Limb (tissue), 2 donors: ENCODE data around the gene SHISAL2A.
A peak's percentile ranks its signal among the peaks of the same experiment; 100 is the strongest.

Source experiments
- DNase-seq, 2 donors: peaks; one replicate each; pipeline ENCODE4 v3.0.0-alpha.2; 2016; ENCODE audit errors: extremely low spot score in 2 of 2

SHISAL2A gene

DNA sequence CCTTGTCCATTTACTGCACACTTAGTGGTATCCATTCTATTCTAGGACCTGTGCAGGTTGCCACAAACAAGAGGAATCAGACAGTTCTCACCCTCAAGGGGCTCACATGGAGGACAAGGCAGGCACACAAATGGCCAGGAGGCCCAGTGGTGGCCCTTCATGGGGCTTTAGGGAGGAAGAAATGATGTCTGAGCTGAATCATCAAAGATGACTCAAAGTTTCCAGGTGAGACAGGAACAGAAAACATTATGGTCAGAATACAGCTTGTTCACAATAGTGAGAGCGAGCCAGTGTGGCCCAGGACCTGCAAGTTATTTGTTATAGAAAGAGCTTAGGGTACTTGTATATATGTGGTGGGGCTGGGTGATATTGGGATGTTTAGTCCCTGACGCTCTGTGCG lies 26.4 kb downstream of the SHISAL2A start:
- no peak for DNase-seq

- peak in 1 of 2 donors; percentile 67 for DNase-seq
These were observed 27.1 kb downstream of the SHISAL2A start for GRCh38 chr1:52659851-52660596.

DNA sequence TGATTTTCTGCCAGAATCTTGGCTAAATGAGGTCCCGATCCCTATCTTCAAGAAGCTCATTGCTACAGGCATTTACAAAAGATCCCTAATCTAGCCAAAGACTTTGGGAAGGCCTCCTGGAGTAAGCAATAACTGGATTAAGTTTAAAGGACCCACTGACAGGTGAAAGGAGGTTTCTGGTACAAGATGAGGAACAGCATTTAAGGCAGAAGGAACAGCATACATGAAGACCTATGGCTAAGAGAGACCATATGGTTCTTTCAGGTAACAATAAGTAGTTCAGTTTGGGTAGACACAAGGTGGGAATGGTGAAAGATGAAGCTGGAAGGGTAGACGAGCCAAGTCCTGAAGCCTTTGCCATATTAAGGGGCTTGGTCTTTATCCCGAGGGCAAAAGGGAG lies 27.8 kb downstream of the SHISAL2A start:
- no peak for DNase-seq

GRCh38 chr1:52662645-52663313 lies 29.8 kb downstream of the SHISAL2A start:
- DNase-seq = peak in 1 of 2 donors; percentile 69

DNA sequence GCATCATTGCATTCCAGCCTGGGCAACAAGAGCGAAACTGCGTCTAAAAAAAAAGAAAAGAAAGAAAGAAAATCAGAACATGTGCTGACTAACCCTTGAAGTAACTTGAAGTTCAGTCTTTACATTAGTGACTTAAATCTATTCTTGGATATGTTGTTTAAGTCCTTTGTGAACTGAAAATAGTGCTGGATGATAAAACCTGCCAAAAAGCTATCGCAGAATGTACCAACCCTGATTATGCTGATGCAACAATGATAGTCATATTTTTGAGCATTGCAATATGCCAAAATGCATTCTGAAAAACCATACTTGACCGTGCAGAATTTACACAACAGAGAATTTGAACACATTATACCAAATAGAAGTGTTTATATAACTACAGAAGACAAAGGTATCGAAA lies 30.7 kb downstream of the SHISAL2A start:
- DNase-seq = no peak

DNA sequence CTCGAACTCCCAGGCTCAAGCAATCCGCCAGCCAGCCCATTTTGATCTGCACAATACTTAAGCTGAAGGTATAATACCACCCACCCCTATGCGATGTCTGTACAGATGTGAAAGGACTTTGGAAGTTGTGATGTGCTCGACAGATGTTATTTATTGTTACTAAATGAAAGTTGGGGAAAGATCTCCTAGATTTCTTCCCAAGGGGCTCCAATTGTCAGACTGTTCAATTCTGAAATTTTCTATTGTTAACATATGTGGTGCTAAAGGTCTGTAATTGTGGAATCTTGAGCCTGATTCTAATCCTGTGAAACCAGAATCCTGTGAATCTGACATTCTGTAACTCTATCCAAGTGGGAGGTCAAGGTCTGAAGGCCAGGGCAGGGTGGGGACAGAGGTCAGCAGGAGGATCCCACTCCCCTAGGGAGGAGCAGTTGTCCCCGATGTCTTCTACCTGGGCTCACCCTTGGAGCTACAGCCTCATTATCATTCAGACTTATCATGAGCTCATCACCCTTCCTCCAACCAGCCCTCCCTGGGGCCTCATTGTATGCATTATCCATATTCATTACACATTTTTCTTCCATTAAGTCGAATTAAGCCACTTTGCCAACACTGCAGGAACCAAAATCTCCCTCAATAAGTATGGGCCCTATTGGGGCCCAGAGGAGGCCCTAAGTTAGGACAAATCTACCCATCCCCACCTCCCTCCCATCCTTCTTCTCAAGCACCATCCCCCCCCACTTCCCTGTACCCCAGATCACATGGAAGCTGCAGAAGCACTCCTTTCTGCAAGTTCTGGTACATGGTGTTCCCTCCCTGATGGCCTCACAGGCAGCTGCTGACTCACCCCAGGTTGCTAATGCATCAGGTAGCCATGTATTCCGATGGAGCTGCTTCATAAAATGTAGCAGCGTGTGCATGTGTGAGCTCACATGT lies 32.3 kb downstream of the SHISAL2A start:
- DNase-seq = peak in 1 of 2 donors; percentile 24

DNA sequence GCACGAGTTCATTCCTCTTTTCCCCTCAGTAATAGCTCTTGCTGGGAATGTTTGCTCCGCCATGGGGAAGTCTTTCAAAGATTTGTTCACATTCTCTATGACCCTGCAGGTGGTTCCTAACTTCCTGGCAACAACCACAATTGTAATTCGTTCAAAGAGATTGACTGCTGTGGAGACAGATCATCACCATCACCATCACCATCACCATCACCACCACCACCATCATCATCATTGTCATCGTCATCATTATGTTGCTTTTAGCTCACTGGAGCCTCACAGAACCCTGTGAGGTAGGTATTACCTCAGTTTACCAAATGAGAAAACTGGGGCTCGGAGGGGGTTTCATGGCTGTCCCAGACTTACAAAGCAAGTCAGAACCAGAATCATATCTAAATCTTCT lies 34.3 kb downstream of the SHISAL2A start:
- DNase-seq = no peak

DNA sequence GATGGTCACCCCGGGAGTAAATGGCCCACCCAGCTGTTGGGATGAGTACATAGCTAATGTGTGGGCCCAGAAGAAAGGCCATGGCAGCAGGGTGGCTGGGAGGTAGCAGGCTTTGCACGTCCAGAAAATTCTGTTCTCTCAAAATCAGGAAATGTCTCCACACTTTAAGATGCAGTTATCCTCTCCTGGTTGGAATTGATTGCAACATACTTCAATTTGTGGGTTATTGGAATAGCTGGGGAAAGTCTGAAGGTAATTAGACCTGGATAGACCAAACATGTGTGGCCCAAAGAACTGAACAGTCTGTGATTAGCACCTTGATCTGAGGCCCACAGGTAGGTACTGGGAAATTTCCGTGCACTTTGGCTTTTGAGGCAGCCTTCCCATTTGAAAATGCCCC lies 35.0 kb downstream of the SHISAL2A start:
- DNase-seq = no peak

GRCh38 chr1:52668711-52669110 lies 35.7 kb downstream of the SHISAL2A start:
- no peak for DNase-seq

DNA sequence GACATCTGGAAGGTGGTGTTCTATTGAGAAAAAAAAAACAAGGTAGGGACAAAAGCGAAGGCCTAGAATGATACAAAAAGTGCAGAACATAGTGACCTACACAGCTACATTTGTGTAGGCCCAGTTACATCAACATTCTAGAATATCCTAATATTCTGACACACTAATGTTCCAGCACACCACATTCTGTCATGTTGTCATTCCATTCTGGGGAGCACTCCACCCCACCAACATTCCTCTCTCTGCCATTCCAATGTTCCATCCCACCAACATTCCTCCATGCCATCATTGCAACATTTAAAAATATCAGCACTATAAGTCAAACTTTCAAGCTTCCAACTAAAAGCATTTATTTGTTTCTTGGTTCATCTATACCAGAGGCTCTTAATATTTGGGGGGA lies 36.7 kb downstream of the SHISAL2A start:
- DNase-seq = no peak

- DNase-seq = no peak
These were observed 37.6 kb downstream of the SHISAL2A start for GRCh38 chr1:52670604-52671003.

GRCh38 chr1:52672946-52673345 lies 40.0 kb downstream of the SHISAL2A start:
- no peak for DNase-seq

- DNase-seq = no peak
These were observed 40.5 kb downstream of the SHISAL2A start for GRCh38 chr1:52673513-52673912.

- DNase-seq = no peak
These were observed 41.8 kb downstream of the SHISAL2A start for GRCh38 chr1:52674497-52675384.

- DNase-seq = no peak
These were observed 43.4 kb downstream of the SHISAL2A start for GRCh38 chr1:52676249-52676903.

DNA sequence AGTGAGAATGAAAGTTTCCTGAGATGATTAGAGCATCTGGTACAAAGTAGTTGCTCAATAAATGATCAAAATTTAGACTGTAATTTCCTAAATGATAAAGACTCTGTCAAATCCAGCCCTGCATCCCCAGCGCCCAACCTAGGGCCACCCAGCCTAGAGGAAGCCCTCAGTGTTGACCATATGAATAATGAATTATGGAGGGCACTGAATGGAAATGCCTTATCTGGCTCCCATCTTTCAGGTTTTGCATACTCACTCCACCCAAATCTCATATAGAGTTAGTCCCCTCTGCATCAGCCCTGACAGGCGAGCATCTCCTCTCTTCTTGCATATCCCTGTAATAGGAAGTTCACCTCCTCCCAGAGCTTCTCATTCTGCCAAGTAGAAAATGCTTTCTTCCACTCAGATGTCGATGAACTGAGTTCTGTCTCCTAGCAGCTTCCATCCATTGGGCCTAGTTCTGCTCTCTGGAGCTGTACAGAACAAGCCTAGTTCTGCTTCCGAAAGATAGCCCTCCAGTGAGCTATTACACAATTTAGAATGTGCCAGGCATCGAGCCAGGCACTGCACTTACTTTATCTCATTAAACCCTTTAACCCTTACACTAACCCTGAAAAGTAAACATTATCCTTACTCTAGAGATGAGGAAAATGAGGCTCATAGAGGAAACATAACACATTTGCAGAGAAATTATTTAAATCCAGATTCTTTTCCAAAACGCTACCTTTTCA lies 44.3 kb downstream of the SHISAL2A start:
- no peak for DNase-seq

- DNase-seq = peak in 1 of 2 donors; percentile 54
These were observed 46.1 kb downstream of the SHISAL2A start for GRCh38 chr1:52679048-52679447.

DNA sequence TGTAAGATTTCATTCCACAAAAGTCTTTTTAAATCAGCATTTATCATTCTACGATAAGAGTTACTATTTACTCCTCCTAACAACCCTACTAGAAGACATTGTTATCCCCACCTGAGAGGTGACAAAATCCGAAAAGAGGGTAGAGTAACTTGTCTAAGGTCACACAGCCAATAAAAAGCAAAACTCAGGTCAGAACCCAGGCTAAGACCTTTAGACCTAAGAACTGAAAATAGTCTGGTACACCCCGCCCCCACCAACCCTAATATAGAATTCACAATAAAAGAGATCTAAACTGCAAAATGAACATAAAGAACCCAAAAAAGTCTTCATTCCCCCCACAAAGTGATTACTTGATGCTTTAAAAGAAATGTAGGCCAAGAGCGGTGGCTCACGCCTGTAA lies 46.5 kb downstream of the SHISAL2A start:
- DNase-seq = no peak

GRCh38 chr1:52680353-52680752 lies 47.4 kb downstream of the SHISAL2A start:
- DNase-seq = no peak

- DNase-seq = no peak
These were observed 48.2 kb downstream of the SHISAL2A start for GRCh38 chr1:52681136-52681535.
